Vagina (tissue), 2 donors: Measurements from ENCODE around the gene GALNT17. TPM values are rescaled to one million over a fixed set of nuclear protein-coding genes. Genes with fewer than 3 reads are reported as not detected.

Experiments used
- DNase-seq, 2 donors: peaks; one replicate each; pipeline ENCODE4 v3.0.0-alpha.2; 2017; ENCODE audit errors: extremely low spot score in 2 of 2
- H3K27ac ChIP-seq: fragments of 200-600 bp; sonication (generic); one replicate; pipeline ENCODE4 v1.5.1; 2019
- H3K27me3 ChIP-seq: fragments of 200-600 bp; sonication (generic); one replicate; pipeline ENCODE4 v1.5.1; 2019
- H3K36me3 ChIP-seq, 2 donors: fragments of 200-600 bp; sonication (generic); one replicate each; pipeline ENCODE4 v1.5.1; 2017 to 2019
- H3K4me1 ChIP-seq: fragments of 200-600 bp; sonication (generic); one replicate; pipeline ENCODE4 v1.5.1; 2019
- H3K4me3 ChIP-seq, 2 donors: fragments of 200-600 bp; sonication (generic); 1 replicate in 1 of 2; 2 replicates in 1 of 2; pipeline ENCODE4 v1.5.1; 2016 to 2019
- H3K9me3 ChIP-seq: fragments of 200-600 bp; sonication (generic); one replicate; pipeline ENCODE4 v1.5.1; 2019
- POLR2A ChIP-seq, 2 donors: fragments of 450-650 bp; IDR thresholded peaks; one replicate each; pipeline ENCODE4 v1.6.1; 2017; ENCODE audit warnings: antibody characterized with exemption in 2 of 2, mild to moderate bottlenecking in 2 of 2, moderate library complexity in 2 of 2
- POLR2AphosphoS5 ChIP-seq, 2 donors: sonication (generic); formaldehyde crosslinking; IDR thresholded peaks; one replicate each; pipeline ENCODE4 v1.9.0; 2017; ENCODE audit warnings: antibody characterized with exemption in 2 of 2, mild to moderate bottlenecking in 2 of 2, low read depth in 1 of 2; ENCODE audit not compliant: insufficient read depth in 1 of 2
- intact Hi-C: fragments of 100-400 bp; cut with DNase I; formaldehyde crosslinking; loops from one replicate; pipeline ENCODE4 v1.15.1; 2023
- total RNA-seq: library from RNA; depleted of rRNA; stranded (reverse); fragments of >200 nt; gene quantifications from one replicate; pipeline ENCODE4 v1.2.3, GENCODE V29; 2016
- TF ChIP-seq, protein P1 (sequence below), 3 experiments: fragments of 450-650 bp in 2 of 3; fragments of 200-600 bp in 1 of 3; sonication (generic) in 1 of 3; IDR thresholded peaks; one replicate each; pipeline ENCODE4 v1.5.1; 2017 to 2019; ENCODE audit warnings: antibody characterized with exemption in 3 of 3, mild to moderate bottlenecking in 2 of 3, moderate library complexity in 2 of 3

Gene GALNT17
- total RNA-seq, 1 donor from 2014 or later = 3.9 TPM

DNA sequence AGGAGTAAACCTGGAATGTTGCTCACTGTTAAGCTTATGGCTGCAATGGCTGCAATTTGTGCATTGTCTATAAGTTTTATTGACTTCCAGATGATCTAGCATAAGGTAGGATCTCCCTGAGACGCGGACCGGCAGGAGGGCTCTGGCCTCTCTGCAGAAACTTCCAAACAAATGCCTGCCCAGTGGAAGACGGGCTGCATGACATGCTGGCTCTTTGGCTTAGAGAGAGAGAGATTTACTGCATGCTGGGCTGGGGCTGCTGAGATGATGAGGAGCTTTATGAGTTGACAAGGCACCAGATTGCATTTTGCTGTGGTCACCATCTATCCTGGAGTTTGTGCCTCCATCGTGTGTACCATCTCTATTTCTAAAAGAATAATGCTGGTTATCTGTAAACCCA lies 193.2 kb downstream of the GALNT17 start:
- Histone ChIP-seq H3K4me3 (no peak overlapping the region), H3K27me3 (no peaks in the 10 kb centered on the region), H3K4me1 (no peaks in the 10 kb centered on the region), H3K9me3 (no peaks in the 10 kb centered on the region), H3K27ac (no peak overlapping the region), H3K36me3 (no peaks in the 10 kb centered on the region)
- no peak for DNase-seq
- intact Hi-C loops = no loop called here
- TF ChIP-seq, protein P1, sequence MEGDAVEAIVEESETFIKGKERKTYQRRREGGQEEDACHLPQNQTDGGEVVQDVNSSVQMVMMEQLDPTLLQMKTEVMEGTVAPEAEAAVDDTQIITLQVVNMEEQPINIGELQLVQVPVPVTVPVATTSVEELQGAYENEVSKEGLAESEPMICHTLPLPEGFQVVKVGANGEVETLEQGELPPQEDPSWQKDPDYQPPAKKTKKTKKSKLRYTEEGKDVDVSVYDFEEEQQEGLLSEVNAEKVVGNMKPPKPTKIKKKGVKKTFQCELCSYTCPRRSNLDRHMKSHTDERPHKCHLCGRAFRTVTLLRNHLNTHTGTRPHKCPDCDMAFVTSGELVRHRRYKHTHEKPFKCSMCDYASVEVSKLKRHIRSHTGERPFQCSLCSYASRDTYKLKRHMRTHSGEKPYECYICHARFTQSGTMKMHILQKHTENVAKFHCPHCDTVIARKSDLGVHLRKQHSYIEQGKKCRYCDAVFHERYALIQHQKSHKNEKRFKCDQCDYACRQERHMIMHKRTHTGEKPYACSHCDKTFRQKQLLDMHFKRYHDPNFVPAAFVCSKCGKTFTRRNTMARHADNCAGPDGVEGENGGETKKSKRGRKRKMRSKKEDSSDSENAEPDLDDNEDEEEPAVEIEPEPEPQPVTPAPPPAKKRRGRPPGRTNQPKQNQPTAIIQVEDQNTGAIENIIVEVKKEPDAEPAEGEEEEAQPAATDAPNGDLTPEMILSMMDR (IDR thresholded peaks at IDR 0.05) = no peak
- TF ChIP-seq POLR2AphosphoS5 (IDR thresholded peaks at IDR 0.05; ENCODE audit: insufficient read depth in 1 of 2, low read depth in 1 of 2) (no peak), POLR2A (IDR thresholded peaks at IDR 0.05) (no peak)

DNA sequence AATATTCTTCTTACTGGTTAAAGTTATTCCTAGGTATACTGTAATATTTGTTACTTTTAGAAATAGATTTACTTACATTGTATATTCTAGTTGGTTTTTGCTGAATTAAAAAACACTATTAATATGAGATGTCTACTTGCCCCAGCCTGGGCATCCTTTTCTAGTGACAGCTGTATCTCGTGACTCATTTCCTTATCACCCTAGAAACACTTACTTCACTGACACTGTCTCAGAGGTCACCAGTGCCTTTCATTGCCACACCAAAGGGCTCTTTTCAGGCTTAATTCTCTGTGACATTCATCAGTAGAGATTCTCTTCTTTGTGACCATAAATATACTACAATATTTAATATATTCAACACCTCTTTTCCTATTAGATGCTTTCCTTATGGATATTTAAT lies 194.7 kb downstream of the GALNT17 start:
- H3K27me3 ChIP-seq = no peaks in the 10 kb centered on the region
- H3K9me3 ChIP-seq = no peaks in the 10 kb centered on the region
- intact Hi-C loops = no loop called here
- H3K4me1 ChIP-seq = no peaks in the 10 kb centered on the region
- H3K27ac ChIP-seq = no peak overlapping the region
- no peak overlapping the region for H3K4me3 ChIP-seq
- TF ChIP-seq POLR2A (IDR thresholded peaks at IDR 0.05) (no peak), POLR2AphosphoS5 (IDR thresholded peaks at IDR 0.05; ENCODE audit: insufficient read depth in 1 of 2, low read depth in 1 of 2) (no peak)
- TF ChIP-seq, protein P1 (IDR thresholded peaks at IDR 0.05) = no peak
- no peak for DNase-seq
- H3K36me3 ChIP-seq = no peaks in the 10 kb centered on the region

DNA sequence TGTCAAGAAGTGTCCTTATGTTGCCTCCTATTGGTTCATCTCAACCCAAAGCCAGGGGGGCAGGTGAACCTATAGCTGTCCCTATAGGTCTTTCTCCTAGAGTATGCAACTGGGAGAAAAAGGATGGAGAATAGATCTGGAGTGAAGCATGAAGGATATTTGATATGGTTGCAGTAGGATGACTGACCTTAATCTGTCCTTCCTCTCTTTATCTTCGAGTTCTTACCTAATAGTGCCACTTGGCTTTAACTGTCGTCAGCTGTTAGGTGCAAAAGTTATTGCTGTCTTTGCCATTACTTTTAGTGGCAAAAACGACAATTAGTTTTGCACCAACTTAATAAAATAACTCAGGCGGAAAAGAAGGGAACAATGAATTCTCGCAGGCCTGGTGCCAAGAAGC lies 196.0 kb downstream of the GALNT17 start:
- no peaks in the 10 kb centered on the region for H3K9me3 ChIP-seq
- H3K36me3 ChIP-seq = no peaks in the 10 kb centered on the region
- no peak overlapping the region for H3K27ac ChIP-seq
- no peak for DNase-seq
- no peak for TF ChIP-seq POLR2AphosphoS5 (IDR thresholded peaks at IDR 0.05; ENCODE audit: insufficient read depth in 1 of 2, low read depth in 1 of 2)
- H3K27me3 ChIP-seq = no peaks in the 10 kb centered on the region
- H3K4me1 ChIP-seq = no peaks in the 10 kb centered on the region
- H3K4me3 ChIP-seq = no peak overlapping the region
- intact Hi-C loops = no loop called here

DNA sequence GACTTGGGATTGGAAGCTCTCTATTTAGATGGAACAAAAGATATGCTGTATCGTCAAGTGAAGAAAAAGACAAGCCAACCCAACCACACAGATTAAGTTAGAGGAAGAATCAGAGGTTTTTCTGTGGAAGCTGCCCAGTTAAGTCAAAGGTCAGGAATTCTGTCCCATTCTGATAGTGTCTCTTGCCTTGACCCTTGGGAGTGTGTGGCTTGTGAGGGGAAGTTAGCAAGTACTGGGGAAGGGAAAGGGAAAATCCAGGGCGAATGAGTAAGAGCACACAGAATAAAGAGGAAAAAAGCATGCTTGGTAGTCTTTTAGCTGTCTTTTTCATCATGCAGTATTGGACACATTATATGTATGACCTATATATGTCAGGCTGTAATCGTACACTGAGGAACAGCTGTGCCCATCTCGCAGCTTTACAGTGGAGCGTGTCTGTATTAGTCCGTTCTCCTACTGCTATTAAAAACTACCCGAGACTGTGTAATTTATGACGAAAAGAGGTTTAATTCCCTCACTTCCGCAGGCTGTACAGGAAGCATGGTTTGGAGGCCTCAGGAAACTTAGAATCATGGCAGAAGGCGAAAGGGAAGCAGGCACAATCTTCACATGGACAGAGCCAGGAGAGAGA lies 197.2 kb downstream of the GALNT17 start:
- Histone ChIP-seq H3K4me3 (no peak overlapping the region), H3K4me1 (no peaks in the 10 kb centered on the region), H3K36me3 (no peaks in the 10 kb centered on the region), H3K27me3 (no peaks in the 10 kb centered on the region), H3K27ac (no peak overlapping the region), H3K9me3 (no peaks in the 10 kb centered on the region)
- intact Hi-C loops = no loop called here
- no peak for DNase-seq
- no peak for TF ChIP-seq POLR2AphosphoS5 (IDR thresholded peaks at IDR 0.05; ENCODE audit: insufficient read depth in 1 of 2, low read depth in 1 of 2)
- TF ChIP-seq, protein P1 (IDR thresholded peaks at IDR 0.05) = no peak
- TF ChIP-seq POLR2A (IDR thresholded peaks at IDR 0.05) = no peak

DNA sequence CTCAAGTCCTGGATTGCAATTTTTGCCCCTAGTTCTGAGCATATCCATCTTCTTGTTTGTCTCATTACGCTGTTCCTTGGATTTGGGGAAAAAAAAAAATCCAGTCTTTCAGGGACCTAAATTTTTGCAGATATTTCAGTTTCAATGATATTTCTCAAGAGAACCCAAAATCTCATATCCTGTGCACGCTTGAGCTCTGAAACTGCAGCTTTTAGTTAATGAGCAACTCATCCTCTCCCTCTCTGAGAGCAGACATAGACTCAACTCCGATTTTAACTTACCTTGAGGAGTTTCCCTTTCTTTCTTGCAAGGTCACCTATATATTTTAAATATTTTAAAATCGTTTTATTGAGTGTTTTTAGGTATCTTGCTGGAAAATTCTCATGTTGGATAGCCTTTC lies 200.3 kb downstream of the GALNT17 start:
- H3K36me3 ChIP-seq = no peaks in the 10 kb centered on the region
- H3K4me1 ChIP-seq = no peaks in the 10 kb centered on the region
- TF ChIP-seq POLR2A (IDR thresholded peaks at IDR 0.05) = no peak
- TF ChIP-seq, protein P1 (IDR thresholded peaks at IDR 0.05) = no peak
- TF ChIP-seq POLR2AphosphoS5 (IDR thresholded peaks at IDR 0.05; ENCODE audit: insufficient read depth in 1 of 2, low read depth in 1 of 2) = no peak
- H3K4me3 ChIP-seq = no peak overlapping the region
- intact Hi-C loops = no loop called here
- no peaks in the 10 kb centered on the region for H3K27me3 ChIP-seq
- no peaks in the 10 kb centered on the region for H3K9me3 ChIP-seq
- no peak overlapping the region for H3K27ac ChIP-seq
- no peak for DNase-seq
